Suppressor macrophage (primary cell): ENCODE data around the gene KCNK6.

Source experiments
- DNase-seq, 4 experiments: peaks; one replicate each; pipeline ENCODE4 v3.0.0-alpha.2; 2020 to 2022

KCNK6 gene

GRCh38 chr19:38298821-38299680, 20.6 kb upstream of the KCNK6 start:
- no peak for DNase-seq

- DNase-seq: no peak
These were observed 15.9 kb upstream of the KCNK6 start, which contains the start of gene C19orf33 for GRCh38 chr19:38303517-38304351. C19orf33 (plus strand) TSS chr19:38304251; CDS start chr19:38304262, 11 bp downstream.

GRCh38 chr19:38304352-38304865, 15.2 kb upstream of the KCNK6 start:
- DNase-seq: no peak

- no peak for DNase-seq
These were observed 14.7 kb upstream of the KCNK6 start for GRCh38 chr19:38304866-38305429.

GRCh38 chr19:38306236-38306635, 13.4 kb upstream of the KCNK6 start:
- no peak for DNase-seq

GRCh38 chr19:38307076-38307475, 12.6 kb upstream of the KCNK6 start:
- DNase-seq: no peak

GRCh38 chr19:38307597-38307996, 12.0 kb upstream of the KCNK6 start:
- DNase-seq: no peak

- DNase-seq: peak in 3 of 4 experiments; percentile 43 to 56 (median 51)
These were observed 11.5 kb upstream of the KCNK6 start for GRCh38 chr19:38308006-38308766.

GRCh38 chr19:38308926-38309614, 10.6 kb upstream of the KCNK6 start:
- DNase-seq: no peak

- DNase-seq: no peak
These were observed 9.9 kb upstream of the KCNK6 start for GRCh38 chr19:38309615-38310278.

GRCh38 chr19:38310279-38310670, 9.4 kb upstream of the KCNK6 start:
- no peak for DNase-seq

- DNase-seq: no peak
These were observed 8.7 kb upstream of the KCNK6 start for GRCh38 chr19:38310986-38311385.

- peak; percentile 95 to 98 (median 98) for DNase-seq
These were observed 3.8 kb upstream of the KCNK6 start, which contains the start of gene YIF1B for GRCh38 chr19:38315657-38316476. YIF1B (minus strand) TSS chr19:38315947; CDS start chr19:38315917, 30 bp downstream.

- no peak for DNase-seq
These were observed 3.1 kb upstream of the KCNK6 start for GRCh38 chr19:38316477-38317067.

- DNase-seq: peak; percentile 45 to 72 (median 70)
These were observed 2.5 kb upstream of the KCNK6 start for GRCh38 chr19:38317104-38317612.

- DNase-seq: no peak
These were observed 985 bp upstream of the KCNK6 start for GRCh38 chr19:38318660-38319059.

GRCh38 chr19:38320969-38321339, 1.3 kb downstream of the KCNK6 start:
- DNase-seq: no peak

- DNase-seq: peak in 2 of 4 experiments; percentile 12 to 36
These were observed 2.1 kb downstream of the KCNK6 start for GRCh38 chr19:38321646-38322196.

GRCh38 chr19:38323291-38323690, 3.6 kb downstream of the KCNK6 start:
- peak; percentile 41 to 71 (median 66) for DNase-seq
